Fibroblast of peridontal ligament (primary cell): ENCODE results near the gene UCK1.
"Not testable (repeated sequence)": the region's sequence is repeated elsewhere in the genome, so short reads cannot be mapped to it uniquely, and the experiment has no call there.

Source experiments
- DNase-seq: peaks from one replicate; pipeline ENCODE4 v3.0.0-alpha.2; 2010; ENCODE audit errors: extremely low read depth

UCK1 gene

GRCh38 chr9:131554087-131554842 is 23.2 kb upstream of the UCK1 start:
- no peak for DNase-seq

GRCh38 chr9:131552030-131552429 is 21.0 kb upstream of the UCK1 start:
- DNase-seq: no peak

GRCh38 chr9:131550465-131550864 is 19.4 kb upstream of the UCK1 start:
- DNase-seq: not testable (repeated sequence)

DNA sequence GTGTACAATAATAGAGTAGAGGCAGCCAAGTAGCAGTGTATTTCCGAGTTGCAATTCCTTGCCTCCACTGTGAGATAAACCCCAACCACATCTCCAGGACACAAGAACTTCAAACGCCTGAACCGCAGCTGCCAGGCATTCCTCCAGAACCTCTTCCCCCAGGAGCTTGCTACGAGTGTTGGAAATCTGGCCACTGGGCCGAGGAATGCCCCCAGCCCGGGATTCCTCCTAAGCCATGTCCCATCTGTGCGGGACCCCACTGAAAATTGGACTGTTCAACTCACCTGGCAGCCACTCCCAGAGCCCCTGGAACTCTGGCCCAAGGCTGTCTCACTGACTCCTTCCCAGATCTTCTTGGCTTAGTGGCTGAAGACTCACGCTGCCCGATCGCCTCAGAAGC is 18.1 kb upstream of the UCK1 start:
- DNase-seq: not testable (repeated sequence)

GRCh38 chr9:131546336-131547084 is 15.4 kb upstream of the UCK1 start:
- DNase-seq: peak; percentile 9

- no peak for DNase-seq
These were observed 14.8 kb upstream of the UCK1 start for GRCh38 chr9:131545786-131546335.

GRCh38 chr9:131545003-131545785 is 14.1 kb upstream of the UCK1 start, which contains the start of gene PRRT1B:
PRRT1B (plus strand) TSS chr9:131545523; CDS start chr9:131545616, 93 bp downstream.
- DNase-seq: no peak

GRCh38 chr9:131543141-131543540 is 12.1 kb upstream of the UCK1 start:
- peak; percentile 5 for DNase-seq

- DNase-seq: no peak
These were observed 8.3 kb upstream of the UCK1 start for GRCh38 chr9:131539223-131539923.

DNA sequence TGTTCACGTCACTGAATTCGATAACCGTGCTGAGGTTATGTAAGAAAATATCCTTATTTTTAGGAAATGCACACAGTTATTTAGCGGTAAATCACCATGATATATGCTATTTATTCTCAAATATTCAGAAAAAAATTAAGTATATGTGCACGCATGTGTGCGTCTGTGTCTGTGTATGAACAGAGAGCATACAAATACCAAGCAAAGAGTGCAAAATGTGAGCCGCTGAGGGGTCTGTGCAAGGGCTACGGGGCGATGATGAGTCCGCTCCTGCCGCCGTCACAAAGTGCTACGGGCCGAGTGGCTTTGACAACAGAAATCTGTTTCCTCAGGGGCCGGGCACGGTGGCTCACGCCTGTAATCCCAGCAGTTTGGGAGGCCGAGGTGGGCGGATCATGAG is 6.9 kb upstream of the UCK1 start:
- DNase-seq: no peak

- no peak for DNase-seq
These were observed 3.7 kb upstream of the UCK1 start for GRCh38 chr9:131534721-131535237.

DNA sequence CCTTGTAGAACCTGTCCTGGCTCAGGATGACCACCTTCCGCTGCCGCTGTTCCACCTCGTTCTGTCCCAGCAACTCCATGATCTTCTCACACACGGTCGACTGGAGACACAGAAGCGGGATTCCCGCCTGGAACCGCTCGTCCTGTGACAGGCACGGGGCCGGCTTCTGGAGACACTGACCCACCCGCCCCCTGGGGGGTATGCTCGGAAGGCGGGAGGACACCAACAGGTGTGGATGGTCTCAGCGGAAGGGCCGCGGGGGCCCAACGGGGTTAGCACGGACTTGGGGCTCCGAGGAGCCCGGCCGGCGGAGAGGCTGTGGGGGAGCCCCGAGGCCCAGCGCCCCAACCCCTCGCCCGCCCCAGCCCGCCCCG is 530 bp downstream of the UCK1 start:
- peak; percentile 12 for DNase-seq

DNA sequence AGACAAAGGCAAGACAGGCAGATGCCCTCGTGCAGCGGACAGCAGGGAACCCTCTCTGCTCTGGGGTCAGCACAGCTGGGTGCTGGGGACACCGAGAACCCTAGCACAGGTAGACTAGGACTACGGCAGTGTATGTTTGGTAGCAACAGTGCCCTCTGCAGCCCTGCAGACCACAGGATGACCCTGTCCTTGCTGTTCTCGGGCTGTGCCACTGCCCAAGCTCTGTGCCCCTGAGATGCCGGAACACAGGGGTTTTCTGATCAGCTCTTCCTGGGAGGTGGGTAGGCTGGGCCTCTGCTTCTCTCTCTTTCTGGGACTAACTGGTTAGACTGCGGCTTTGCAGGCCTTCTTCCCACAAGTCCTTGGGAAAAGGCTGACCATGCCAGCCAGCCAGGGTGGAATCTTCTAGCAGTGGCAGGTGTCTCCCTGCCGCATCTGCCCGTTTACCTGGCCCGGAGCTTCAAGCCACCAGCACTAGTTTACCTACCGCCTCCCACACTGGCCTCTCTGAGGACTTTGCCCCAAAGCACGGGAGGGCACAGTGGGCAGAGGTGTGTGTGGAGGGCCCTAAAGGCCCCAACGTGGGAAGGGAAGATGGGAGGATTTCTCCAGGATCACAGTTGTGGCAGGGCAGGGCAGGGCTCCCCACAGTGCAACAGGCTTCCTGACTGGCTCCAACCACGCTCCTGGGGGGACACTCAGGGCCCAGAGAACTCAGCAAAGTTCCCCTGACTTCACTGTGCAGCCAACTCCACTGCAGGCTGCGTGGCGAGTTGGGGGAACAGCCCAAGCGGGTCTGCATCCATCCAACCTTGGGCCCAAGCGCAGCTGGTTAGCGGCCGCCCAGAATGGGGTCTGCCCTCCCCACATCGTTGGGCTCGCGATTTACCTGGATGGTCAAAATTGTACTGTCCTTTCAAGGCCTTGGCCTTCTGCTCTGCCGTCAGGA is 1.2 kb downstream of the UCK1 start:
- no peak for DNase-seq

GRCh38 chr9:131528886-131529505 is 2.1 kb downstream of the UCK1 start:
- DNase-seq: no peak

GRCh38 chr9:131528186-131528585 is 2.9 kb downstream of the UCK1 start:
- DNase-seq: no peak

GRCh38 chr9:131525643-131526565 is 5.2 kb downstream of the UCK1 start:
- no peak for DNase-seq

GRCh38 chr9:131524665-131525315 is 6.3 kb downstream of the UCK1 start:
- peak; percentile 58 for DNase-seq
